Adipocyte (in vitro differentiated cells): ENCODE results near the gene HOXC5.
A peak's percentile ranks its signal among the peaks of the same experiment; 100 is the strongest.

Source experiments
- DNase-seq: peaks from one replicate; pipeline ENCODE4 v3.0.0-alpha.2; 2015; ENCODE audit warnings: low read depth
- H3K27me3 ChIP-seq: replicated peaks from 2 replicates; pipeline ENCODE4 v1.7.0; 2013; ENCODE audit warnings: mild to moderate bottlenecking, low read length, moderate library complexity; ENCODE audit not compliant: control insufficient read depth, insufficient read depth
- H3K36me3 ChIP-seq: 2 replicates; pipeline ENCODE4 v1.7.0; 2013; ENCODE audit warnings: low read length, mild to moderate bottlenecking, moderate library complexity; ENCODE audit not compliant: control insufficient read depth, insufficient read depth, severe bottlenecking
- H3K4me1 ChIP-seq: 2 replicates; pipeline ENCODE4 v1.7.0; 2013; ENCODE audit warnings: mild to moderate bottlenecking, low read length, moderate library complexity; ENCODE audit not compliant: control insufficient read depth, insufficient read depth
- H3K4me3 ChIP-seq: 2 replicates; pipeline ENCODE4 v1.7.0; 2013; ENCODE audit warnings: mild to moderate bottlenecking, low read length, moderate library complexity
- H3K9ac ChIP-seq: 2 replicates; pipeline ENCODE4 v1.7.0; 2013; ENCODE audit warnings: mild to moderate bottlenecking, low read length, moderate library complexity
- H3K9me3 ChIP-seq: 2 replicates; pipeline ENCODE4 v1.7.0; 2013; ENCODE audit warnings: mild to moderate bottlenecking, low read length, moderate library complexity; ENCODE audit not compliant: control insufficient read depth

Gene HOXC5

DNA sequence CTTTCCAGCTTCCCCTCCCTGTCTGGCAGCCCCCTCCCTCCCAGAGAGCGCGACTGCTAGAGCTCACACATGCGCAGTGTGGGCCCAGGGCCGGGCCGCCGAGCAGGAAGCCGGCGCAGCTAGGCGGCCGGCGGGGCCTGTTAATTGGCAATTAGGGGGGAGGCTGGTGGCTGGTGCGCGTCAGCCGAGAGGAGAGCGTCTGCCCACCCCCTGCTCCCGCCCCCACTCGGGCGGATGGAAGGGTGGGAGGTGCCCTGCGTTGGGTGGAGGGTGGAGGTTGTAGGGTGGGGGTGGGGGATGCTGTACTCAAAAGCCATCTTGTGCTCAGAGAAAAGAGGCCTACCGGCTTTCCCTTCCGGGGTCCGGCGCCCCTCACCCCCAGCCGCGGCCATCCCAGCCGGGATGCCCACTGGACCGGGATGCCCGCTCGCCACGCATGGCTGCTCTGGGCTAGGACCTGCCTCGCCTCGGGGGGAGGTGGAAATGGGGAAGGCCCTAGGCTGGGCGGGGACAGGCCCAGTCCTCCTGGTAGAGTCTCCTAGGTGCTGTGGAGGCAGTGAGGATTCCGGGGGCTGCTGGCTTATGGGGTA, 14.9 kb upstream of the HOXC5 start:
- no peaks in the 10 kb centered on the region for H3K9me3 ChIP-seq
- peak overlapping the region; percentile 98 for H3K4me3 ChIP-seq
- no peaks in the 10 kb centered on the region for H3K36me3 ChIP-seq
- peaks cover 56% of the 10 kb centered on the region for H3K4me1 ChIP-seq
- H3K9ac ChIP-seq: peak overlapping the region; percentile 99
- no peaks in the 10 kb centered on the region for H3K27me3 ChIP-seq
- DNase-seq: peak; percentile 61

DNA sequence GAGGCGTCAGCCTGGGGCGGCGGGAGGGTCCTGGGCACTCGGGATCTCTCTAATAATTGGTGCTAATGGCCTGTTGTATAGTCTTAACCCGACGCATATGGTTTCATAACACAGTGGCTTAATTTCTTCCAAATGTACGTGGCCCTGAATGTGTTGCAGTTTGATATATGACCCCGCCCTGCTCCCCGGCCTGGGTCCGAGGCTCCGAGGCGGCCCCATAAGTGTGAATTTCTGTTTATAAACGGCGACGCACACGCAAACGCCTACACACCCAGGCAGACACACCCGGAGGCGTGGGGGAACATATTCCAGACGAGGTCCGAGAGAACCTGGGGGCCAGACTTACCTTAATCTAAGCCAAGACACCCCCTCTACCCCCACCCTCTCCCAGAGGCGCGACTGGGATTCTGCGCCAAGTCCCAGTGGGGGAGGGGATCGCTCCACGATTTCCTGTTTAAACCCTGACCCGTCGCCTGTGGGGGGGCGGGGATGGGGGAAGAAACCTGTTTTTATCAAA, 14.3 kb upstream of the HOXC5 start:
- H3K27me3 ChIP-seq: no peaks in the 10 kb centered on the region

GRCh38 chr12:54019091-54019811, 13.6 kb upstream of the HOXC5 start:
- Histone ChIP-seq H3K4me1 (peaks cover 58% of the 10 kb centered on the region), H3K27me3 (no peaks in the 10 kb centered on the region), H3K36me3 (no peaks in the 10 kb centered on the region), H3K9ac (peak overlapping the region; percentile 99), H3K9me3 (no peaks in the 10 kb centered on the region), H3K4me3 (peak overlapping the region; percentile 98)
- DNase-seq: no peak

More for the DNA sequence above, 14.3 kb upstream of the HOXC5 start:
- no peaks in the 10 kb centered on the region for H3K9me3 ChIP-seq
- H3K4me3 ChIP-seq: peak overlapping the region; percentile 98
- H3K36me3 ChIP-seq: no peaks in the 10 kb centered on the region
- peak overlapping the region; percentile 99 for H3K9ac ChIP-seq
- DNase-seq: no peak
- H3K4me1 ChIP-seq: peaks cover 56% of the 10 kb centered on the region

DNA sequence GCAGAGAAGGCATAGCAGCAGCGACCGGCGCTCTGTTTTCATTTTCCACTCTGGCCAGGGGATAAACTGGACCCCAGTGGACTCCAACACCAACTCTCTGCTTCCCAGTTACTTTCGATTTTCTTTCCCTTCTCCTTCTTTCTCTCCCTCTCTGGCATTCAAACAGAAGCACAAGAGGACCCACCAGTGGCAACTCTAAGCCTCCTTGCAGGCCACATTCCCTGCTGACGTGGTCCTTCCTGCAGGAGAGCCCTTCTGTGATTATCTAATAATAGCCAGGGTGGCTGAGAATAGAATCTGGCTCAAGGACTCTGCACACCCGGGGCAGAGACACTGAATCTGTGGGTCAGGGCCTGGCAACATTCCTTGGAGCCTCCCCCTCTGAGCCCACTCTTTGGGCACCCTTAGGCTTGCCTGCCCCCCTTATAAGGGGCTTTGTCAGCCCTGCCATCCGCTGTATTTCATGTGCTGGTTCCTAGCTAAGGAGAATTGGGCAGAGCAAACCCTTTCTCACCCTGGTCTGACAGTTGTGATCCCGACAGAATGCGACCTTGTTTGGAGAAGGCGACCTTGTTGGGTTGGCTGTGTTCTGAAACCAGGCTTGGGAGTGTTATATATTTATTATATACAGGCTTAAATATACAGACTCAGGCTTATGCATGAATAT, 12.8 kb upstream of the HOXC5 start:
- H3K4me3 ChIP-seq: peak overlapping the region; percentile 82

GRCh38 chr12:54020591-54021405, 12.1 kb upstream of the HOXC5 start:
- H3K36me3 ChIP-seq: no peaks in the 10 kb centered on the region
- peak overlapping the region; percentile 82 for H3K4me3 ChIP-seq
- no peaks in the 10 kb centered on the region for H3K9me3 ChIP-seq
- H3K4me1 ChIP-seq: peaks cover 59% of the 10 kb centered on the region
- no peaks in the 10 kb centered on the region for H3K27me3 ChIP-seq
- peak overlapping the region; percentile 99 for H3K9ac ChIP-seq
- no peak for DNase-seq

More for the DNA sequence above, 12.8 kb upstream of the HOXC5 start:
- DNase-seq: no peak
- H3K4me1 ChIP-seq: peaks cover 59% of the 10 kb centered on the region
- H3K9me3 ChIP-seq: no peaks in the 10 kb centered on the region
- H3K36me3 ChIP-seq: no peaks in the 10 kb centered on the region
- H3K27me3 ChIP-seq: no peaks in the 10 kb centered on the region
- peak overlapping the region; percentile 99 for H3K9ac ChIP-seq

- H3K4me1 ChIP-seq: peaks cover 62% of the 10 kb centered on the region
- peak overlapping the region; percentile 82 for H3K4me3 ChIP-seq
- H3K36me3 ChIP-seq: no peaks in the 10 kb centered on the region
- peak; percentile 20 for DNase-seq
- H3K9ac ChIP-seq: peak overlapping the region; percentile 99
- H3K9me3 ChIP-seq: no peaks in the 10 kb centered on the region
- H3K27me3 ChIP-seq: no peaks in the 10 kb centered on the region
Observed at GRCh38 chr12:54021432-54022013, 11.3 kb upstream of the HOXC5 start.

DNA sequence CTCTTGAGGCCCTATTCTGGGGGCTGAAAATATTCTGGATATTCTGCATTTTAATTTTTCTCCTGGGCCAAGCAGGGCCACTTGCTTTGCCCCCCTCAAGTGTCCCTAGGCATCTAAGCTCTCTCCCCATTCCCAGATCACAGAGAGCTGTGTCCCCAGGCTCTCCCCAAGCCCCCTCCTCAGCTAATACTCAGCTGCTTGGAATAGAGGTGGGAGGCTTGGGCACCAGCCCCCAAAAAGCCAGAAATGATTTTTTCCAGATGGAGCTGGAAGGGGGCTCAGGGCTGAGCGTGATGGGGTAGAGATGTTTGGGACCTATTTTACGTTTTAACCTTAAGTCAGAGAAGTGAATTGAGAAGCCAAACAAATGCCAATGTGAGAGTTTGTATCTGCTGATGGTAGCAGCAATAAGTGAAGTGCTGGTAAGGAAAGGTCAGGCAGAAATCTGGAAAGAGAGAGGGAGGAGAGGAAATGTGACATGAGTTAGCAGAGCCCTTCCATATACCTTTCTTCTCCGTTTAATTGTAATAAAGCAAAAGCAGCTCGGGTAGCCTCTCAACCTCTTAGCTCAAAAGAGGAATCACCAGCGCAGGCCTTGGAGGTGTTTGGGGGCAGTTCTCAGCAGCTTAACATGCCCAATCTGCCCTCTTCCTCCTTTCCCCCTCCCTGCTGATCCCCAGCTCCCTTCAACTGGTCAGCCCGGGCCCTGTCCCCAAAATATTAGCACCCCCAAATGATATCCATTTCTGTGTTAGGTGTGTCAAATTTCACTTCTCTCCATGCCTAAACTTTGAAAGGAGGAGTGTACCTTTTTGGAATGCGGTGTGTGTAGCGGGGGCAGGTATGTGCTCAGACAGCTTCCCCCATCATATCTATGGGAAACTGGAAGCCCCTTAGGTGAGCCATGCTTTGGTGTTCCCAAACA, 9.6 kb upstream of the HOXC5 start:
- H3K9me3 ChIP-seq: no peaks in the 10 kb centered on the region
- peaks cover 77% of the 10 kb centered on the region for H3K4me1 ChIP-seq
- DNase-seq: no peak
- H3K27me3 ChIP-seq: no peaks in the 10 kb centered on the region
- H3K4me3 ChIP-seq: peak overlapping the region; percentile 82
- H3K36me3 ChIP-seq: no peaks in the 10 kb centered on the region
- peak overlapping the region; percentile 99 for H3K9ac ChIP-seq

DNA sequence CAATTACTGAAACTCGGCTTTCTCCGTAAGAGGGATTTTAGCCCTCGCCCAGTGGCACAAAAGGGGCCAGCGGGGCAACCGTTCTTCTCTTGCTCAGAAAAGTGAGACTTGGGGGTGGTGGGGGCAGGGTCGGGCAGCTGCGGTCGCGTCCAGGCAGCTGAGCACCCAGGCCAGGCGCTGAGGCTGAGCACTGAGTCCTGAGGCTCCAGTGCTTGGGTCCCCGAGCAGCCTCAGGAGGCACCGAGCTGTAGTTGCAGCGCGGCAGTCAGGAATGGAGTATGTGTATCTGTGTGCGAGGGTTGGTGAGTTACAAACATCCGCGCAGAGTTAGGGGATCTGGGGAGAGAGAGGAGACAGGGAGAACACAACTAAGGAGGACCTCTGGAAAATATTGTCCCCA, 8.7 kb upstream of the HOXC5 start:
- peak overlapping the region; percentile 99 for H3K9ac ChIP-seq
- DNase-seq: no peak
- peaks cover 5% of the 10 kb centered on the region for H3K36me3 ChIP-seq
- H3K27me3 ChIP-seq: no peaks in the 10 kb centered on the region
- no peaks in the 10 kb centered on the region for H3K9me3 ChIP-seq
- H3K4me1 ChIP-seq: peaks cover 77% of the 10 kb centered on the region
- peak overlapping the region; percentile 82 for H3K4me3 ChIP-seq

DNA sequence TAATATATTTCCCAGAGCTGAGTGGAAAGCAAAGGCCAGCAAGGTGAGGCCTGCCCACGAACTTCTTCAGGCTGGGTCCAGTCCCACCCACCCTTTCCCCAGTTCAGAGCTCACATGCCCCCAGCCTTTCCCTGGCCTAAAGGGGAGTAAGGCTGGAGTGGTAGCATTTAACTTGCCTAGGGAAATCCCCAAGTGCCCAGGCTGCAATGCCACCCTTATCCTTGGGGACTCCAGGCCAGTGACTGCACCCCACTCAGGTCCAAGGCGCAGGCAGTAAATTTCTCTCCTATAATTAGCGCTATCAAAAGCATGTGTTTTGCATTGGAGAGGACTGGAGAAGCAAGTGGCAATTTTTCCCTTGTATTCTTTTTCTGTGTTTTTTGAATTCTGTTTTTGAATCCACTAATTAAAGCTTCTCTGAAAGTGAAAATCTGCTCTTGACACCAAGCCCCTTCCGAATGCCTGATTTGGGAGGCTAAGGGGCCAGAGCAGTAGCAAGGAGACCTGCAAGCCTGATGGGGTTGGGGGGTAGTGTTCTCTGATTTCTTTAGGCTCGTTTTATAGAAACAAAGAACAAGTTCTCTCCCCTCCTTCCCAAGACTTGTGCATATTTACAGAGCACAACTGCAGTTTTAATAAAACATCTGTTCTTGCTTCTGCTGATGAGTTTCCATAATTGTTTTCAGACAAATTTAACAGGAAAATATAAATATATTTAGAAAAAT, 8.1 kb upstream of the HOXC5 start:
- no peak for DNase-seq
- peak overlapping the region; percentile 99 for H3K9ac ChIP-seq
- H3K36me3 ChIP-seq: peaks cover 7% of the 10 kb centered on the region
- no peaks in the 10 kb centered on the region for H3K9me3 ChIP-seq
- H3K4me3 ChIP-seq: peak overlapping the region; percentile 82
- H3K27me3 ChIP-seq: no peaks in the 10 kb centered on the region
- peaks cover 78% of the 10 kb centered on the region for H3K4me1 ChIP-seq
